Stimulated activated CD4-positive, alpha-beta T cell treated with anti-CD3 and anti-CD28 coated beads, Interleukin-12 subunit alpha, Interleukin-12 subunit beta, amount 100 ng/mL, for 24 hours (primary cell): ENCODE data around the gene TRIOBP.
A peak's percentile ranks its signal among the peaks of the same experiment; 100 is the strongest.

Experiments
- DNase-seq, 2 experiments: peaks; one replicate each; pipeline ENCODE4 v3.0.0-alpha.2; 2020; ENCODE audit warnings: low read depth in 2 of 2

TRIOBP gene

GRCh38 chr22:37805810-37806277, 109.0 kb downstream of the TRIOBP start:
- no peak for DNase-seq

- no peak for DNase-seq
These were observed 109.8 kb downstream of the TRIOBP start for GRCh38 chr22:37806409-37807333.

- peak; percentile 80 to 95 for DNase-seq
These were observed 110.8 kb downstream of the TRIOBP start, which contains the start of gene GCAT for GRCh38 chr22:37807410-37808293. Gene GCAT (plus strand): TSS chr22:37807934. CDS start chr22:37807968, 34 bp downstream.

GRCh38 chr22:37808294-37808657, 111.4 kb downstream of the TRIOBP start:
- DNase-seq: no peak

GRCh38 chr22:37809672-37810333, 113.0 kb downstream of the TRIOBP start:
- no peak for DNase-seq

- no peak for DNase-seq
These were observed 115.0 kb downstream of the TRIOBP start for GRCh38 chr22:37811867-37812266.

GRCh38 chr22:37812869-37813678, 116.2 kb downstream of the TRIOBP start:
- DNase-seq: no peak

GRCh38 chr22:37815593-37815992, 118.7 kb downstream of the TRIOBP start:
- no peak for DNase-seq

- no peak for DNase-seq
These were observed 119.8 kb downstream of the TRIOBP start for GRCh38 chr22:37816543-37817180.

GRCh38 chr22:37817705-37818408, 121.0 kb downstream of the TRIOBP start:
- DNase-seq: peak; percentile 63 to 83

GRCh38 chr22:37818409-37819104, 121.7 kb downstream of the TRIOBP start:
- peak in 1 of 2 experiments; percentile 65 for DNase-seq

- DNase-seq: no peak
These were observed 122.2 kb downstream of the TRIOBP start for GRCh38 chr22:37819105-37819433.

GRCh38 chr22:37820350-37820749, 123.5 kb downstream of the TRIOBP start:
- no peak for DNase-seq

GRCh38 chr22:37822079-37822833, 125.4 kb downstream of the TRIOBP start:
- DNase-seq: no peak

- DNase-seq: no peak
These were observed 126.5 kb downstream of the TRIOBP start, which contains the start of gene GALR3 for GRCh38 chr22:37823134-37823985. Gene GALR3 (plus strand): TSS chr22:37823382. CDS start chr22:37823407, 25 bp downstream.

- DNase-seq: no peak
These were observed 128.1 kb downstream of the TRIOBP start for GRCh38 chr22:37824674-37825641.
